ENCODE measurements around the gene DTNB. TPM values are rescaled to one million over a fixed set of nuclear protein-coding genes. Genes with fewer than 3 reads are reported as not detected.

Gene DTNB
- total RNA-seq, 3 donors from 2014 or later, result 4.8 to 8.8 (median 7.2) TPM

DNA sequence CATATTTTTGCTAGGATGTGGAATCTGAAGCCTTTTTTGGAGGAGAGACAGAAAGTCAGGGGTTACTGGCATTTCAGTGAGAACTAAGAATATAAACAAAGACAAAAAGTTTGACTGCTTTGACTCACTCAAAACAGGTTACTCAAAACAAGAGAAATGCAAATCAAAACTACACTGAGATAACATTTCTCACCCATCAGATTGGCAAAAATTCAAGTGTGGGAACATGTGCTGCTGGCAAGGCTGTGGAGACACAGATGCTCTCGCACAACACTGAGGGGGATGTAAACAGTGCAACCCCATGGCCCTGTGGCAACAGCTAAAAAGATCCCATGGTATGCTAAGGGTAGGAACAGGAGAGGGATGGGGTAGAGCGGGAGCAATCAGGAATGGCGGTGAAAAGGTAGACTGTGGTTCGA, 86.6 kb downstream of the DTNB start:
- ATAC-seq (no peak), DNase-seq (no peak)
- Histone ChIP-seq H3K4me1 (ENCODE audit: low read depth) (no peaks in the 10 kb centered on the region), H3K36me3 (ENCODE audit: low read depth) (no peaks in the 10 kb centered on the region), H3K9me3 (no peaks in the 10 kb centered on the region), H3K4me3 (no peak overlapping the region)
- TF ChIP-seq, protein P1, sequence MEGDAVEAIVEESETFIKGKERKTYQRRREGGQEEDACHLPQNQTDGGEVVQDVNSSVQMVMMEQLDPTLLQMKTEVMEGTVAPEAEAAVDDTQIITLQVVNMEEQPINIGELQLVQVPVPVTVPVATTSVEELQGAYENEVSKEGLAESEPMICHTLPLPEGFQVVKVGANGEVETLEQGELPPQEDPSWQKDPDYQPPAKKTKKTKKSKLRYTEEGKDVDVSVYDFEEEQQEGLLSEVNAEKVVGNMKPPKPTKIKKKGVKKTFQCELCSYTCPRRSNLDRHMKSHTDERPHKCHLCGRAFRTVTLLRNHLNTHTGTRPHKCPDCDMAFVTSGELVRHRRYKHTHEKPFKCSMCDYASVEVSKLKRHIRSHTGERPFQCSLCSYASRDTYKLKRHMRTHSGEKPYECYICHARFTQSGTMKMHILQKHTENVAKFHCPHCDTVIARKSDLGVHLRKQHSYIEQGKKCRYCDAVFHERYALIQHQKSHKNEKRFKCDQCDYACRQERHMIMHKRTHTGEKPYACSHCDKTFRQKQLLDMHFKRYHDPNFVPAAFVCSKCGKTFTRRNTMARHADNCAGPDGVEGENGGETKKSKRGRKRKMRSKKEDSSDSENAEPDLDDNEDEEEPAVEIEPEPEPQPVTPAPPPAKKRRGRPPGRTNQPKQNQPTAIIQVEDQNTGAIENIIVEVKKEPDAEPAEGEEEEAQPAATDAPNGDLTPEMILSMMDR (IDR thresholded peaks at IDR 0.05), result no peak
- intact Hi-C loops (cut with DNase I, micrococcal nuclease), result no loop called here

DNA sequence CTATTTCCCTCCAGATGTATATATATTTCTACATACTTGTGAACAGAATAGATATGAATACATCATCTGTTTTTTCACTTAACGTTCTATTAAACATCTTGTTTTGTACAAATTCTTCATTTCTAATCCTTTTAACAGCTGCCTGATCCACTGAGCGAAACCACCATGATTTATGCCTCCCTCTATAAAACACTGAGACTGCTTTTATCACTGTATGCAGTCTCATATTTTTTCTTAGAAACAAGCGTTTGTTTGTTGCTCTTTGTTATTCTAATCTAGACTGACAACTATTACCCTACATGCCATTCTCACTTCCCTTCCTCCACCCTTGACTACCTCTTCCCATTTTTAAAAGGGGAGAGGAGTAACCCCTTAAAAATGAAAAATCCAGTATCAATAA, 88.2 kb downstream of the DTNB start:
- H3K9me3 ChIP-seq, result no peaks in the 10 kb centered on the region
- H3K4me1 ChIP-seq (ENCODE audit: low read depth), result no peaks in the 10 kb centered on the region
- intact Hi-C loops (cut with DNase I, micrococcal nuclease), result no loop called here
- no peaks in the 10 kb centered on the region for H3K36me3 ChIP-seq (ENCODE audit: low read depth)
- no peak for ATAC-seq
- H3K4me3 ChIP-seq, result no peak overlapping the region
- DNase-seq, result no peak
- TF ChIP-seq, protein P1 (IDR thresholded peaks at IDR 0.05), result no peak

DNA sequence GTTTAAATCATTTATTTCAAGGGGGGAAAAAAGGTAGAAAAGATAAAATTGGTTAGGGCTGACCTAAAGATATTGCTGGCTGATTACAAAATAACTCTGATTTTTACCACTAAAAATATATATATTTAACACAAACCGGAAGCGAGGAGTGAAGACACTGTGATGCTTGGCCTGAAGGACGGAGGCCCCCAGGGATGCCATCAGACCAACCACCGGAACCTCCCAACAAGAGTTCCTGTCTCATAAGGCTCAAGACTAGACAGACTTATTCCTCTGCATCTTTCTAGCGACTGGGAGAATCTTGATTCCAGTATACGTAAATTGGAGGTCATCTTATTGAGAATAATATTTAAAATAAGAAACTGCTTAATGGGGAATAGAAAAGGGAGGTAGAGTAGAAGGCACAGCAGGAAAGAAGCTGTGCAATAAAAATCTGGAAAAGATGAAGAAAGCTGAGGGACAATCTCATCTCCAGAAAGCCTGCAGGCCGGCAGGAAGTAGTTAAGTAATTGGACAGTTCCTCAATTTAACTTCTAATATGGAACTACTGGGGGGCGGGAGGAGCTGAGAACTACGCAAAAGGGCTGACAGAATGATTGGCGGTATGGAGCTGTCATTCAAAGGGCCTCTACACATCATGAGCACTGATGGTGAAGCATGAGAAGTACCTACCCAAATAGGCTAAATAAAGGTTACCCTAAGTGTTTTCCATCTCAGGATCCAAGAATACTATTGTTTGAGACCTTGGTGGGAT, 91.1 kb downstream of the DTNB start:
- ATAC-seq, result no peak

DNA sequence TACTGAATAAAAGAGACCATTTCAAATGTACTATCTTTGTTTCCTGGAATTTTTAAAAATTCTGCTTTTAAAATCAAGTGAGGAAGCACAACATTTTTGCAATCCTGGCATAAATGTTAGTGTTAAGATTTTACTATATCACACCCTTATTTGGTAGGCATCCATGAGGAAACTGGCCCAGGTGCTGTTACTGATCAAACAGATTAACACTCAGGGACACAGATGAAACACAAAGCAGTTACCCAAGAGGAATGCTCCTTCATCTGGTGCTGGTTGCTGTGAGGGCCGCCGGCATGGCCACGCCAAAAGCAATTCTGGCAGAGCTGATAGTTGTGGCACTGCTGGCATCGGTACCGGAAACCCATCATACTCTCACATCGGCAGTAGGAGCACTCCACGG, 96.8 kb downstream of the DTNB start:
- intact Hi-C loops (cut with DNase I, micrococcal nuclease), result no loop called here
- no peak overlapping the region for H3K4me3 ChIP-seq
- H3K9me3 ChIP-seq, result no peaks in the 10 kb centered on the region
- DNase-seq (peak in 1 of 3 donors; percentile 21), ATAC-seq (peak; percentile 92)
- TF ChIP-seq, protein P1 (IDR thresholded peaks at IDR 0.05), result no peak
- H3K4me1 ChIP-seq (ENCODE audit: low read depth), result no peaks in the 10 kb centered on the region
- no peaks in the 10 kb centered on the region for H3K36me3 ChIP-seq (ENCODE audit: low read depth)

More for the DNA sequence above, 91.1 kb downstream of the DTNB start:
- H3K9me3 ChIP-seq, result no peaks in the 10 kb centered on the region
- no peak for DNase-seq
- no peaks in the 10 kb centered on the region for H3K4me1 ChIP-seq (ENCODE audit: low read depth)
- no peak overlapping the region for H3K4me3 ChIP-seq
- TF ChIP-seq, protein P1 (IDR thresholded peaks at IDR 0.05), result no peak
- intact Hi-C loops (cut with DNase I, micrococcal nuclease), result no loop called here
- no peaks in the 10 kb centered on the region for H3K36me3 ChIP-seq (ENCODE audit: low read depth)

DNA sequence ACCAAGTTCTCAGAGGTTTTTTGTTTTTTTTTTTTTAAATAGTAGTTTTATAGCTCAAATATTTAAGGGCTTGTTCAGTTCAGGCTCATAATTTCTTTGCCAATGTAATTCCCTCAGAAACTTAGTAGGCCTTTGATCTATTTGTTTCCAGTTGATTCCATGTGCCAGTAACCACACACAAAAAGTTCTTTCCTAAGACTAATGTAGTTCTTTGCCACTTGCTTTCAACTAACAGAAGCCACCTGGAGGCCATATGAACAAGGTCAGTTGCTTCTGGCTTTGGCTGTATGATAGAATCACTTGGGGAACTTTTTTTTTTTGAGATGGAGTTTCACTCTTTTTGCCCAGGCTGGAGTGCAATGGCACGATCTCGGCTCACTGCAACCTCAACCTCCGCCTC, 100.7 kb downstream of the DTNB start:
- Histone ChIP-seq H3K9me3 (no peaks in the 10 kb centered on the region), H3K4me3 (no peak overlapping the region), H3K4me1 (ENCODE audit: low read depth) (no peaks in the 10 kb centered on the region), H3K36me3 (ENCODE audit: low read depth) (no peaks in the 10 kb centered on the region)
- ATAC-seq, result no peak
- TF ChIP-seq, protein P1 (IDR thresholded peaks at IDR 0.05), result no peak
- no peak for DNase-seq
- intact Hi-C loops (cut with DNase I, micrococcal nuclease), result no loop called here
